Neural crest cell (in vitro differentiated cells): ENCODE measurements around the gene TNS3. TPM values are rescaled to one million over a fixed set of nuclear protein-coding genes. Genes with fewer than 3 reads are reported as not detected.

ENCODE experiments used
- DNase-seq: peaks from one replicate; pipeline ENCODE4 v3.0.0; 2021; ENCODE audit warnings: low read depth, mixed read lengths, low spot score
- H3K27ac Mint-ChIP-seq: one replicate; pipeline ENCODE4 v1.8.0; 2021; ENCODE audit warnings: mild to moderate bottlenecking, mixed read lengths; ENCODE audit not compliant: unreplicated experiment
- H3K27me3 Mint-ChIP-seq: 2 replicates; pipeline ENCODE4 v1.8.0; 2021; ENCODE audit warnings: low read depth, mild to moderate bottlenecking, mixed read lengths
- H3K36me3 Mint-ChIP-seq: 2 replicates; pipeline ENCODE4 v1.8.0; 2021; ENCODE audit warnings: low read depth, mild to moderate bottlenecking, mixed read lengths
- H3K4me1 Mint-ChIP-seq: 2 replicates; pipeline ENCODE4 v1.8.0; 2021; ENCODE audit warnings: mixed read lengths
- H3K4me3 Mint-ChIP-seq: one replicate; pipeline ENCODE4 v1.8.0; 2021; ENCODE audit warnings: mild to moderate bottlenecking, mixed read lengths
- H3K9me3 Mint-ChIP-seq: 2 replicates; pipeline ENCODE4 v1.8.0; 2021; ENCODE audit warnings: mixed read lengths
- total RNA-seq: library from RNA; stranded (reverse); gene quantifications from 2 replicates; pipeline ENCODE4 v1.2.1, GENCODE V29; 2021
- TF ChIP-seq, protein P1 (sequence below): fragments of 200-600 bp; sonication (generic); conservative IDR thresholded peaks from 2 replicates; pipeline ENCODE4 v1.5.0; 2021; ENCODE audit warnings: antibody characterized with exemption, mild to moderate bottlenecking

TNS3 gene
- total RNA-seq, 1 donor from 2014 or later, result 26.4 TPM

DNA sequence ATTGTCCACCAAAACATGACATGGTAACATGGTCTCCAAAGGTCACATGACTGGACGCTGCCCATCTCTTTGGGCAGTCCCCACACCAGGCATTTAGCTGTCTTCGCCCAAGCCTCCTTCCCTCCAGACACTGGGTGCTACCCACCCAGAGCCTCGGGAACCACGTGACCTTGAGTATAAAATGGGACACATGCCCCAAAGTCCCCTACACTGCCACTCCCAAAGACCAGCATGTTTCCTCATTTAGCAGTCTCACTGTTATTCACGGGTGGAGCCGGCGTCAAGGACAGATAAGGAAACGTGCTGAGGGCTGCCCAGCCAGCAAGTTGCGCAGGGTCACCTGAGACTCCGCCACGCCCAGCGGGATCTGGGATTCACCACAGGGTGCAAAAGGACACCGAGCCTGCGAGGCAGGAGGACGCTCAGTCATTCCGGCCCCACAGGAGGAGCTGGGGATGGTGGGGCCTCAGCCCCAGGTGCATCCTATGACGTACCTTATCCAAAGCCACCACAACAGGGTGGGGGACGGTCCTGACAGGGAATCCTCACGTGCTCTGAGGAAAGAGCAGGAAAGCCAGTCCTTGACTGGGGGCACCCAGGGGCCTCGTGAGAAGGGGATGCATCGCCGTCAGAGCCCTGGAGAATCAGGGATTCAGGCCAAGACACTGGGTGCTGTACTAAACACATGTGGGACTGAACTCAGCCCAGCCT lies 226.9 kb downstream of the TNS3 start:
- Mint-ChIP-seq H3K4me1 (peaks cover 35% of the 10 kb centered on the region), H3K9me3 (no peaks in the 10 kb centered on the region), H3K27me3 (no peaks in the 10 kb centered on the region), H3K4me3 (no peak overlapping the region), H3K27ac (no peak overlapping the region), H3K36me3 (no peaks in the 10 kb centered on the region)
- TF ChIP-seq, protein P1, sequence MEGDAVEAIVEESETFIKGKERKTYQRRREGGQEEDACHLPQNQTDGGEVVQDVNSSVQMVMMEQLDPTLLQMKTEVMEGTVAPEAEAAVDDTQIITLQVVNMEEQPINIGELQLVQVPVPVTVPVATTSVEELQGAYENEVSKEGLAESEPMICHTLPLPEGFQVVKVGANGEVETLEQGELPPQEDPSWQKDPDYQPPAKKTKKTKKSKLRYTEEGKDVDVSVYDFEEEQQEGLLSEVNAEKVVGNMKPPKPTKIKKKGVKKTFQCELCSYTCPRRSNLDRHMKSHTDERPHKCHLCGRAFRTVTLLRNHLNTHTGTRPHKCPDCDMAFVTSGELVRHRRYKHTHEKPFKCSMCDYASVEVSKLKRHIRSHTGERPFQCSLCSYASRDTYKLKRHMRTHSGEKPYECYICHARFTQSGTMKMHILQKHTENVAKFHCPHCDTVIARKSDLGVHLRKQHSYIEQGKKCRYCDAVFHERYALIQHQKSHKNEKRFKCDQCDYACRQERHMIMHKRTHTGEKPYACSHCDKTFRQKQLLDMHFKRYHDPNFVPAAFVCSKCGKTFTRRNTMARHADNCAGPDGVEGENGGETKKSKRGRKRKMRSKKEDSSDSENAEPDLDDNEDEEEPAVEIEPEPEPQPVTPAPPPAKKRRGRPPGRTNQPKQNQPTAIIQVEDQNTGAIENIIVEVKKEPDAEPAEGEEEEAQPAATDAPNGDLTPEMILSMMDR, result no peak
- DNase-seq, result no peak

DNA sequence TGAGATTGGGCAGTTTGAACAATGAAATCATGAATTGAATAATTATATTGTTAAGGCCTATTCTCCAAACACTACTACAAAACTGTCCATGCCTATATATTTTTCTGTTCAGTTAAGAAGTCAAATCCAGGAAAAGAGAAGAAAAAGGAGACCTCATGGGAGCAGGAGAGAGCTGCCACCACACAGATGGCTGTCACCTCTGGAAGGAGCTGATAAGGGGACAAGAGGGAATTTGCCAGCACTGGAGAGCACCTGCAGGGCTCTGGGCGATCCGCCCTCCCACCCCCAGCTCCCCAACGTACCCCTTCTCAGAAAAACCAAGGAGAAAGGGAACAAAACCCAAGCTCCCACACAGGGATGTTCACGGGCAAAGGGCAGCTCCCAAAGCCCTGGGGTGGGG lies 227.8 kb downstream of the TNS3 start:
- DNase-seq, result no peak
- Mint-ChIP-seq H3K27me3 (no peaks in the 10 kb centered on the region), H3K9me3 (no peaks in the 10 kb centered on the region), H3K27ac (no peak overlapping the region), H3K4me3 (no peak overlapping the region), H3K36me3 (no peaks in the 10 kb centered on the region), H3K4me1 (peaks cover 44% of the 10 kb centered on the region)
- TF ChIP-seq, protein P1, result no peak

DNA sequence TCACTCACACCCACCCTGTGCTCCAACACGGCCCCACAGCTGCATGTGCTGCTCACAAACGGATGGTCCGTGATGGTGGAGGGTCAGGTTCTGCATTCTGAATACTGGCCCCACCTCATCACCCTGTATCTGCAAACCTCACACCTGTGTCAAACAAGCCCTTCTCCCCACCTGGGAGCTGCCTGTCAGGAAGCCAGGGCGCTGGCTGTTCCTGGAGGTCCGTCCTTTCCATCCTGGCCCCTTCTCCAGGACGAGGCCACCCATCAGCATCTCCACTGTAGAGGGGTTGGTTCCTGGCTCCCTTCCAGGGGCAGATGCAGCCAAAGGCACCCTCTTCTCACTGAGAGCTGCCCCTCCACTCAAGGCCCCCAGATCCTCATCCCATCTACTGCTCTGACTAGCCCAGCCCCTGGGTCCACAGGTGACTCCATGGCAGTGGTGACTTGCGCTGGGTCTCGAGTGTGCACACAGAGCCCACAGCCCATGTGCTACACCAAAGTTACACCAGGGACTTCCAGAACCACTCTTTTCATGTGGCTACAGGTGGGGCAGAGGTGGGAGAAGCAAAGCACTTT lies 229.4 kb downstream of the TNS3 start:
- H3K27ac Mint-ChIP-seq, result no peak overlapping the region
- peaks cover 42% of the 10 kb centered on the region for H3K4me1 Mint-ChIP-seq
- no peaks in the 10 kb centered on the region for H3K36me3 Mint-ChIP-seq
- H3K4me3 Mint-ChIP-seq, result no peak overlapping the region
- no peak for DNase-seq
- TF ChIP-seq, protein P1, result no peak
- no peaks in the 10 kb centered on the region for H3K9me3 Mint-ChIP-seq
- H3K27me3 Mint-ChIP-seq, result no peaks in the 10 kb centered on the region

DNA sequence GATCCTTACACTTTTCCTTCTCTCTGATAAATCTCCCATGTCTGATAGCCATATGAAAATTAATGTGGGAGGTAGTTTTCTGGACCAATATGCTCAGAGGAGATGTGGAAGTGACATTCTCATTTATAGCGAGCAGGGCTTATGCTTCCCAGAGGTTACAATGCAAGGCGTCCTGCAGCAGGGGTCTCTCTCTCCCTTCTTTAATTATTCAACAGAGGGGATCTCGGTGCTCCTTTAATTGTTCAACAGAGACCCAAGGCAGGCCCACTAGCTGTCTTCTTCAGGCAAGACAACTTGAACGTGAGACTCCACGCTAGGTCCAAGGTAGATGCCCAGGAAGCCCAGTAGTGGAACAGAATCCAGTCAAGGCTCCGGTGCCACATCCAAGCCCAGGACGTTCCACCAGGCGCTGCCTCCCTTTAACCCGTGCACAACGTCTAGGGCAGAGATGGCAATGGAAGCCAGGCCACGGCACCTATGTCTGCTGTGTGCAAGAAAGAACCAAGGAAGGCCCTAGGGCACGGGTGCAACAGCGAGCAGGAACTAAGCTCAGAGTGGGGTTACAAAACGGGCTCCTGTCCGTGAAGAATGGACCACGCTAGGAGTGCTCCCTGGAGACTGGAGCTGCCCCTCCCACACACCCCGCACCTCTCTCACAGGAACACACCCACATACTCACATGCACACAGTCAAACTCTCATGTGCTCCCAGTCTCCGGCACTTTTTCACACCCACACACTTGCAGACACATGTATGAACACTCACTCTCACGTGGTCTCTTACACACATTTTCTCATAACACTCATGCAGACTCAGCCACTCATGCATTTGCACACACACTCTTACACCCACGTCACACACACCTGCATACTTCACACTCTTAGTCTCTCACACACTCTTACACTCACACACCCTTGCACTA lies 230.4 kb downstream of the TNS3 start:
- DNase-seq, result no peak
- Mint-ChIP-seq H3K36me3 (no peaks in the 10 kb centered on the region), H3K4me1 (peaks cover 38% of the 10 kb centered on the region), H3K9me3 (no peaks in the 10 kb centered on the region), H3K27ac (no peak overlapping the region), H3K27me3 (no peaks in the 10 kb centered on the region), H3K4me3 (no peak overlapping the region)
- TF ChIP-seq, protein P1, result no peak

DNA sequence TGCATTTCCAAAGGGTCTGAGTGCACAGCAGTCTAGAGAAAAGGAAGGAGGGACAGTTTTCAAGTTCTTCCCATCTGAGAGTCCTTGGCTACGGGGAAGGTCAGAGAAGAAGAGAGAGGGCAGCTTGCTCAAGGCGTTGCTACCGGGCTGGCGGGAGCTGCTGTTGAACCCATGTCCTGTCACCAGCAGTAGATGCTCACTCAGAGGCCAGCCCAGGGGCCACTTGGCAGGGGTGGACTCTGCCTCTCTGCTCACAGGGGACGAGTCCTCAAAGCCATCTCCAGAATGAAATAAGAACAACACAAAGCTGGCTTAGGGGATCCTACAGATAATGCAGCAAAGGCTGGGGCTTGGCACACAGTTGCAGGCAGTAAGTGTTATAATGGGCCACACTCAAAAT lies 231.5 kb downstream of the TNS3 start:
- peaks cover 32% of the 10 kb centered on the region for H3K4me1 Mint-ChIP-seq
- no peaks in the 10 kb centered on the region for H3K27me3 Mint-ChIP-seq
- DNase-seq, result no peak
- no peaks in the 10 kb centered on the region for H3K9me3 Mint-ChIP-seq
- H3K4me3 Mint-ChIP-seq, result no peak overlapping the region
- TF ChIP-seq, protein P1, result no peak
- no peaks in the 10 kb centered on the region for H3K36me3 Mint-ChIP-seq
- no peak overlapping the region for H3K27ac Mint-ChIP-seq
